Measurements from ENCODE around the gene ATP13A3. TPM values are rescaled to one million over a fixed set of nuclear protein-coding genes. Genes with fewer than 3 reads are reported as not detected.

Gene ATP13A3
- total RNA-seq, 4 donors from 2014 or later = 106 to 157 (median 128) TPM

DNA sequence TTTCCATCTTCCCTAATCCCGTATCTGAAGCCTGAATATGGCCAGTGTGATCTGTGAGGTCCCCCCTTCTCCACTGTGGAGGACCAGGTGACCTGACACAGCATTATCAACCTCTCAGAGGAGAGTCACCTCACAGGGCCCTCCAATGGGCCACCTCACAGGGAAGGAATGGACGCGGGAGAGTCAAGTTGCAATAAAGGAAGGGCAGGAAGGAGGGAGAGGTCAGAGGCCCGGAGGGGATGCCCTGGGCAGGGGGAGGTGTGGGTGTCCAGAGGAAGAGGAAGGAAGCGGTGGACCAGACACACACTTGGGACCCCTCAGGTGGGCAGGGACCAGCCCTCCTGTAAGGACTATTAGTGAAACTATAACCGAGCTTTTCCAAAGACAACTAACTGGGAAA lies 102.6 kb downstream of the ATP13A3 start:
- Histone ChIP-seq H3K4me3 (no peak overlapping the region), H3K27me3 (peaks cover 44% of the 10 kb centered on the region), H3K4me1 (no peaks in the 10 kb centered on the region), H3K9me3 (no peaks in the 10 kb centered on the region), H3K27ac (no peak overlapping the region), H3K36me3 (no peaks in the 10 kb centered on the region)
- TF ChIP-seq, protein P1, sequence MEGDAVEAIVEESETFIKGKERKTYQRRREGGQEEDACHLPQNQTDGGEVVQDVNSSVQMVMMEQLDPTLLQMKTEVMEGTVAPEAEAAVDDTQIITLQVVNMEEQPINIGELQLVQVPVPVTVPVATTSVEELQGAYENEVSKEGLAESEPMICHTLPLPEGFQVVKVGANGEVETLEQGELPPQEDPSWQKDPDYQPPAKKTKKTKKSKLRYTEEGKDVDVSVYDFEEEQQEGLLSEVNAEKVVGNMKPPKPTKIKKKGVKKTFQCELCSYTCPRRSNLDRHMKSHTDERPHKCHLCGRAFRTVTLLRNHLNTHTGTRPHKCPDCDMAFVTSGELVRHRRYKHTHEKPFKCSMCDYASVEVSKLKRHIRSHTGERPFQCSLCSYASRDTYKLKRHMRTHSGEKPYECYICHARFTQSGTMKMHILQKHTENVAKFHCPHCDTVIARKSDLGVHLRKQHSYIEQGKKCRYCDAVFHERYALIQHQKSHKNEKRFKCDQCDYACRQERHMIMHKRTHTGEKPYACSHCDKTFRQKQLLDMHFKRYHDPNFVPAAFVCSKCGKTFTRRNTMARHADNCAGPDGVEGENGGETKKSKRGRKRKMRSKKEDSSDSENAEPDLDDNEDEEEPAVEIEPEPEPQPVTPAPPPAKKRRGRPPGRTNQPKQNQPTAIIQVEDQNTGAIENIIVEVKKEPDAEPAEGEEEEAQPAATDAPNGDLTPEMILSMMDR (IDR thresholded peaks at IDR 0.05) = no peak
- TF ChIP-seq POLR2AphosphoS5 (IDR thresholded peaks at IDR 0.05) = no peak
- no peak for TF ChIP-seq EP300 (IDR thresholded peaks at IDR 0.05)
- TF ChIP-seq POLR2A (IDR thresholded peaks at IDR 0.05) = no peak
- WGBS, 2 donors (ENCODE audit: low coverage in 1 of 2) = 67 to 68% methylated on average over 1 to 6 of the region's 6 CpGs
- ATAC-seq = no peak

DNA sequence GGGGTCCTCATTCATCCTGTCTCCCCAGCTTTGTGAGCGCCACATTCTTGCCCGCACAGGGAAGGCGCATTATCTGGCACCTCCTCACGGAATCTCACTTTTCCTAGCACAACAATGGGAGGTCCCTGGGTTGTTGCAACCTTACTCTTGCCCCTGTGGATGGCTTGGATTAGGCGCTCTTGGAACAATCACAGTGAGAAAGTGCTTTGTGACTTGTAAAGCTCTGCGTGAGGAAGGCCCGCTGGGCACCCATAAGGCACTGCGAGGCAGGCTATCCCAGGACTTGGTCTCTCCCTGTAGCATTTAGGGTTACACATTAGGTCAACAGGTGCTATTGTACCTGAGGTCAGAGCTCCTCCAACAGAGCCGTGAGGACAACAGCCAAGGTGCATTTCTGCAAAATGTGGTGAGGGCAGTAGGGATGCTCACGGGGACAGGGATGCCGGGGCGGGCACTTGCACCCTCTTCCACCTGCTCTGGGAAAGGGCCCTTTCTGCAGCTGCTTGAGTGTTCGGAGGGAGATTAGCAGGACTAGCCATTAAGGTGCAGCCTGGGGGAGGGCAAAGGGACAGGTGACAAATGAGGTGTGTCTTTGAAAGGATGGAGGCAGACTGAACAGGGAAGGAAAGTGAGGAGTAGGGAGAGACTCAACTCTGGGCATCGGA lies 103.4 kb downstream of the ATP13A3 start:
- TF ChIP-seq POLR2AphosphoS5 (IDR thresholded peaks at IDR 0.05) = no peak
- TF ChIP-seq POLR2A (IDR thresholded peaks at IDR 0.05) = no peak
- TF ChIP-seq, protein P1 (IDR thresholded peaks at IDR 0.05) = no peak
- TF ChIP-seq EP300 (IDR thresholded peaks at IDR 0.05) = no peak
- Histone ChIP-seq H3K27ac (no peak overlapping the region), H3K27me3 (peaks cover 48% of the 10 kb centered on the region), H3K9me3 (no peaks in the 10 kb centered on the region), H3K4me3 (no peak overlapping the region), H3K4me1 (no peaks in the 10 kb centered on the region), H3K36me3 (no peaks in the 10 kb centered on the region)
- ATAC-seq = no peak
- 92 to 100% methylated on average over 2 to 9 of the region's 14 CpGs for WGBS, 2 donors (ENCODE audit: low coverage in 1 of 2)

GRCh38 chr3:194382892-194383223 lies 103.9 kb downstream of the ATP13A3 start:
- Histone ChIP-seq H3K4me1 (no peaks in the 10 kb centered on the region), H3K27me3 (peaks cover 51% of the 10 kb centered on the region), H3K27ac (no peak overlapping the region), H3K9me3 (no peaks in the 10 kb centered on the region), H3K4me3 (no peak overlapping the region), H3K36me3 (no peaks in the 10 kb centered on the region)
- no CpG with 5 or more reads among the region's 9 CpGs for WGBS, 2 donors (ENCODE audit: low coverage in 1 of 2)
- TF ChIP-seq, protein P1 (IDR thresholded peaks at IDR 0.05) = no peak
- TF ChIP-seq POLR2AphosphoS5 (IDR thresholded peaks at IDR 0.05) = no peak
- no peak for ATAC-seq

DNA sequence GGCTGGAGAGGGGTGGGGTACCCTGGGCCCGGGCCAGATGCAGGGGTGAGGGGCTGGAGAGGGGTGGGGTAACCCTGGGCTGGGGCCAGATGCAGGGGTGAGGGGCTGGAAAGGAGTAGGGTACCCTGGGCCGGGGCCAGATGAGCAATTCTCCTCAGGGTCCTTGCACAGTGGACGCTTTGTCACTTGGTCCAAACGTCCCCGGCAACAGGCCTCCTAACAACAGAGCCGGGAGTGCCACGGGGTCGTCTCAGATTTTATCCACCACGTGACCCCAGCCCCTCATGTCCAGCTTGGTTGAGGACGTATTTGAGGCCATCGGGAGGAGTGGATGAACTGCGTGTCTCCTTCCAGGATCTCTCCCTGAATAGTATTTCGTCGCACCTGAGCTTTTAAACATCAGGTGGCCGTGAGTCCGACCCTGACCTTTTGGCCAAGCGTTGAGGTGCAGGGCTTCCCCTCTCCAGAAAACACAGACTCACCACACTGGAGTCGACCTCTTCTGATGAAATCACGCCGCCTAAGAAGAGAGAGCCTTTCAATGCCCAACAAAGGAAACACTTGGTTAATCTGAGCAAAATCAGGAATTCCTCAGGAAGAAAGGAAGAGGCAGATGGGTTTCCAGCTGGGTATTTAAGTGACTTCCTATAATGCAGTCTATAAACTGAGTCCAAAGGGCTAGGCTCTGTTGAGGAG lies 104.5 kb downstream of the ATP13A3 start:
- peaks cover 55% of the 10 kb centered on the region for H3K27me3 ChIP-seq
- H3K4me1 ChIP-seq = no peaks in the 10 kb centered on the region
- WGBS, 2 donors (ENCODE audit: low coverage in 1 of 2) = 74 to 79% methylated on average over 7 to 10 of the region's 20 CpGs
- H3K36me3 ChIP-seq = no peaks in the 10 kb centered on the region
- no peak for ATAC-seq
- no peak for TF ChIP-seq POLR2AphosphoS5 (IDR thresholded peaks at IDR 0.05)
- TF ChIP-seq, protein P1 (IDR thresholded peaks at IDR 0.05) = no peak
- no peak for TF ChIP-seq POLR2A (IDR thresholded peaks at IDR 0.05)
- TF ChIP-seq EP300 (IDR thresholded peaks at IDR 0.05) = no peak
- no peaks in the 10 kb centered on the region for H3K9me3 ChIP-seq
- no peak overlapping the region for H3K27ac ChIP-seq
- no peak overlapping the region for H3K4me3 ChIP-seq

GRCh38 chr3:194381460-194381875 lies 105.3 kb downstream of the ATP13A3 start:
- no peaks in the 10 kb centered on the region for H3K36me3 ChIP-seq
- 30 to 60% methylated on average over 5 to 8 of the region's 17 CpGs for WGBS, 2 donors (ENCODE audit: low coverage in 1 of 2)
- H3K4me1 ChIP-seq = no peaks in the 10 kb centered on the region
- H3K27ac ChIP-seq = no peak overlapping the region
- no peaks in the 10 kb centered on the region for H3K9me3 ChIP-seq
- no peak overlapping the region for H3K4me3 ChIP-seq
- no peak for ATAC-seq
- TF ChIP-seq, protein P1 (IDR thresholded peaks at IDR 0.05) = no peak
- TF ChIP-seq POLR2A (IDR thresholded peaks at IDR 0.05) (no peak), EP300 (IDR thresholded peaks at IDR 0.05) (no peak), POLR2AphosphoS5 (IDR thresholded peaks at IDR 0.05) (no peak)
- peaks cover 59% of the 10 kb centered on the region for H3K27me3 ChIP-seq

Data from gastroesophageal sphincter (tissue), 4 donors.